Neutrophil (primary cell): ENCODE results near the gene TTLL4.

Experiments used
- H3K27ac ChIP-seq: fragments of 200-600 bp; sonication (generic); 2 replicates; pipeline ENCODE4 v1.5.1; 2016; ENCODE audit warnings: mild to moderate bottlenecking, moderate library complexity
- H3K27me3 ChIP-seq: fragments of 200-600 bp; sonication (generic); 2 replicates; pipeline ENCODE4 v1.6.0; 2016; ENCODE audit warnings: mild to moderate bottlenecking
- H3K36me3 ChIP-seq: fragments of 200-600 bp; sonication (generic); 2 replicates; pipeline ENCODE4 v1.5.1; 2017
- H3K4me1 ChIP-seq, 2 experiments: fragments of 200-600 bp in 1 of 2; sonication (generic) in 1 of 2; 1 replicate in 1 of 2; 2 replicates in 1 of 2; pipeline versions ENCODE4 v1.5.1 to v1.6.1; 2013 to 2016; ENCODE audit warnings: low read depth in 1 of 2, low read length in 1 of 2, mild to moderate bottlenecking in 1 of 2, moderate library complexity in 1 of 2; ENCODE audit not compliant: control insufficient read depth in 1 of 2, insufficient read depth in 1 of 2
- H3K4me3 ChIP-seq, 2 experiments: fragments of 200-600 bp in 1 of 2; sonication (generic) in 1 of 2; 1 replicate in 1 of 2; 2 replicates in 1 of 2; pipeline ENCODE4 v1.5.1; 2013 to 2016; ENCODE audit warnings: low read depth in 1 of 2, low read length in 1 of 2, mild to moderate bottlenecking in 1 of 2, moderate library complexity in 1 of 2
- H3K9me3 ChIP-seq: fragments of 200-600 bp; sonication (generic); 2 replicates; pipeline ENCODE4 v1.5.1; 2016
- TF ChIP-seq, protein P1 (sequence below): fragments of 200-600 bp; sonication (generic); IDR thresholded peaks from 2 replicates; pipeline ENCODE4 v1.5.1; 2016; ENCODE audit warnings: antibody characterized with exemption

TTLL4 gene

GRCh38 chr2:218804817-218805216, 94.2 kb downstream of the TTLL4 start:
- no peaks in the 10 kb centered on the region for H3K36me3 ChIP-seq
- H3K4me1 ChIP-seq = peaks cover 13 to 18% of the 10 kb centered on the region in 2 experiments
- TF ChIP-seq, protein P1, sequence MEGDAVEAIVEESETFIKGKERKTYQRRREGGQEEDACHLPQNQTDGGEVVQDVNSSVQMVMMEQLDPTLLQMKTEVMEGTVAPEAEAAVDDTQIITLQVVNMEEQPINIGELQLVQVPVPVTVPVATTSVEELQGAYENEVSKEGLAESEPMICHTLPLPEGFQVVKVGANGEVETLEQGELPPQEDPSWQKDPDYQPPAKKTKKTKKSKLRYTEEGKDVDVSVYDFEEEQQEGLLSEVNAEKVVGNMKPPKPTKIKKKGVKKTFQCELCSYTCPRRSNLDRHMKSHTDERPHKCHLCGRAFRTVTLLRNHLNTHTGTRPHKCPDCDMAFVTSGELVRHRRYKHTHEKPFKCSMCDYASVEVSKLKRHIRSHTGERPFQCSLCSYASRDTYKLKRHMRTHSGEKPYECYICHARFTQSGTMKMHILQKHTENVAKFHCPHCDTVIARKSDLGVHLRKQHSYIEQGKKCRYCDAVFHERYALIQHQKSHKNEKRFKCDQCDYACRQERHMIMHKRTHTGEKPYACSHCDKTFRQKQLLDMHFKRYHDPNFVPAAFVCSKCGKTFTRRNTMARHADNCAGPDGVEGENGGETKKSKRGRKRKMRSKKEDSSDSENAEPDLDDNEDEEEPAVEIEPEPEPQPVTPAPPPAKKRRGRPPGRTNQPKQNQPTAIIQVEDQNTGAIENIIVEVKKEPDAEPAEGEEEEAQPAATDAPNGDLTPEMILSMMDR = no peak
- H3K27ac ChIP-seq = no peak overlapping the region
- H3K4me3 ChIP-seq = no peak overlapping the region
- H3K9me3 ChIP-seq = no peaks in the 10 kb centered on the region
- peaks cover 19% of the 10 kb centered on the region for H3K27me3 ChIP-seq
